Stimulated activated CD8-positive, alpha-beta memory T cell treated with anti-CD3 and anti-CD28 coated beads, Interleukin-15, amount 100 ng/mL, for 24 hours (primary cell): ENCODE data around the gene NLRP13.

Source experiments
- DNase-seq: peaks from one replicate; pipeline ENCODE4 v3.0.0-alpha.2; 2020; ENCODE audit warnings: low read depth

Gene NLRP13

DNA sequence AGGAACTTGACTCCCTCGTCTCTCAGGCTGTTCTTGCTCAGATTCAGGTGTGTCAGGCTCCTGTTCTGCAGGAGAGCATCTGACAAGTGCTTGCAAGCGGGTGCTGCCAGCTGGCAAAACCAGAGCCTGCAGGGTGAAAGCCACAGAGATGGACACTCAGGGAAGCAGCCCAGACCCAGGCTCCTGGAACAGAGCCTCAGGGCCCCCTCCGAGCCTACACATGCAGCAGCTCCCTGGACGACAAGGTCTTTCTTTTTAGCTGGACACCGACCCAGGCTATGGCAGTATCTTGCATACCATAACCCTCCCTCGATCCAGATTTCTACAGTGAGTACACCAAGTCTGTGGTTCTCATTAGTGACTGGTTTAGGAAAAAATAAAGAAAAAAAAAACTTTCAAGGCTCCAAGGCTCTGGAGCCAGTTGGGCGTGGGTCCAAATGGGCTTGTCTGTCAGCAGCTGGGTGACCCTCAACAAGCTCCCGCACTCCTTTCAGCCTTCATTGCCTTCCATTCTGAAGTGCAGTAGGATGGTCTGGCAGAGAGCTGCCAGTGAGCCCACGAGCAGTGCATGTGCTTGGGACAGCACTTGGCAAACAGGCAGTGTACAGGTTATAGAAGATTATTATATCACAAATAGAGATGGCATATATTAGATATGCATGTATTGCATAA, 29.9 kb downstream of the NLRP13 start:
- DNase-seq = no peak

DNA sequence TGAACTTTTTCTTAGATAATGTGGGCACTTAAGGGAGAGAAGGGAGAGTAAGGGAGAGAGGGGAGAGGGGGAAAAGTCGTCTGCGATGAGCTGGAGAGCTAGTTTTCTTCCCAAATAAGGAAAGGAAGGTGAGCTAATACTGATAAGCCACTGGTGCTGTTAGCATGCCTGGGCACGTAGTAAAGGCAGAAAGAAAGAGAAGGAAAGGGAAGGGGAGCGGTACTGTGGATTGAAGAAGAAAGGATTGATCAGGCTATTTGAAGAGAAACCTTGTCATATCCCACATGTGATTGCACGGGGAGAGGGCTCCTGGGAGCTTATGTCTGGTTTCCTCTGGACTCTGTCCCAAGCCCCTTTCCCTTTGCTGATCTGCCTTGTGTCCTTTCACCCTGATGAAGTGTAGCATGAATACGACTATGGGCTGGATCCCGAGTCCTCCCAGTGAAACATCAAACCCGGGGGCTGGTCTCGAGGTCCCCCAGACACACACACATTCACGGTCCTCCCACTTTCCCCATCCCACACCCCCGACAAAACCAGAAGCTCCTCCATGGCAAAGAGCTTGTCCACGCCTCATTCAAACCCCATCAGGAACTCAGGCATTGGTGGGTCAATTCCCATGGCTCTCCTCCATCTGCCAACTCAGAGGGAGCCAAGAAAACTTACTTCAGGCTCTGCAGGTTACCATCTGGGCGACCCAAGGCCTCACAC, 30.6 kb downstream of the NLRP13 start:
- DNase-seq = no peak

DNA sequence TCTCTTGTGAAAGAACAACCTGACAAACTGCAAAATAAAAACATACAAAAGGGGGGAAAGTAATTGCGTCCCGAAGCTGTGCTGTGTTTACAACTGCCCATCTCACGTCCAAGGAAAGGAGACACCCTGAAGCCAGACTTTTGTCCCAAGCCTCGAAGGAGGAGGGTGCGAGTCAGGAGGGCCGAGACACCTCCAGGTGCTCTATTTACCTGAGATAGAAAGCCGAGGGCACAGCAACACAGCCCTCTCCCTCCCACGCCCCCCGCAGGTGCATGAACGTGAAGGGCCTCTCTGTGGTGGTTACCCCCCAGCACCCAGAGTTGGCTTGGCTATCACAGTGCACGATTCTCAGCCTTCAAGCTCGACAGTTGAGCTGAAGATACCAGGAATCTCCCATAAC, 33.2 kb downstream of the NLRP13 start:
- no peak for DNase-seq

DNA sequence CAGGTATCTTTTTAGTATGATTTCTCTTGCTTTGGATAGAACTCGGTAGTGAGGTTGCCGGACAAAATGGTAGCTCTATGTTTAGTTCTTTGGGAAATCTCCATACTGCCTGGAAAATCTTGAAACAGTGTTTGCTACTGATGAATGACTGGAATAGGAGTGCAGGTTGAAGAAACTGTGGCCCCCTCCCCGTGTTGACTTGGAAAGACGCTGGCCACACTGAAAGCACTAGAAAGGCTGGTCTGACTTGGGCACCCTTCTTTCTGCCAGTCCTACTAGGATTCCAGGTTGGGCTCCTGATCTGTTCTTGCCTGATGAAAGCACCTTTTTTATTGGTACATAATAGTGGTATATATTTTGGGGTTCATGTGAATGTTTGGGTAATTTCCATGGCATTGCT, 49.5 kb downstream of the NLRP13 start:
- DNase-seq = no peak

DNA sequence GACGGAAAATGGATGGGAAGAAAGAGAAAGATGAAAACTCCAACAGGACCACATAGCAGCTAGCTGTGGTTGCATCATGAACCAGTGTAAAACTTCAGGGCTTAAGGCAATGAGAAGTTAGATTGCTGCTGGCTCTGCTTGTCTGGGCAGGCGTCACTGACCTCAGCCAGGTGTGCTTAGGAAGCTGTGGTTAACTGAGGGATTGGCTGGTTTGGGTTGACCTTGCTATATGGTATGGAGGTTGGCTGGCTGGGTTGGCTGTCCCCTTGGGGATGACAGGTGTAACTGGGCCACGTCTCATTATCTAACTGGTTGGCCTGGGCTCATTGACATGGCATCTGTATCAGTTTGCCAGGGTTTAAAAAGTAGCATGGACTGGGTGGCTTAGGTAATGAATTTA, 54.9 kb downstream of the NLRP13 start:
- DNase-seq = no peak

DNA sequence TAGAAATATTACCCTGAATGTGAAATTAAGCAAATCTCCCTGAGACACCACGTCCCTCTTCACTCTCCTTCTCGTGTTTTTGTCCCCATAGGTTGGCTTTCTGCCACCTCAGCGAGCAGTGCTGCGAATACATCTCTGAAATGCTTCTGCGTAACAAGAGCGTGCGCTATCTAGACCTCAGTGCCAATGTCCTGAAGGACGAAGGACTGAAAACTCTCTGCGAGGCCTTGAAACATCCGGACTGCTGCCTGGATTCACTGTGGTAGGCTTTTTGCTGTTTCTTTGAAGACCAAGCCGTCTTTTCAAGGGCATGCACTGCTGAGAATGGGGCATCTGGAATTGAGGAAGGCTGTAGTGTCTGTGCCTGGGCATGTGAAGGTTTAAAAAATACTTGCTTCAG, 61.4 kb downstream of the NLRP13 start:
- no peak for DNase-seq

DNA sequence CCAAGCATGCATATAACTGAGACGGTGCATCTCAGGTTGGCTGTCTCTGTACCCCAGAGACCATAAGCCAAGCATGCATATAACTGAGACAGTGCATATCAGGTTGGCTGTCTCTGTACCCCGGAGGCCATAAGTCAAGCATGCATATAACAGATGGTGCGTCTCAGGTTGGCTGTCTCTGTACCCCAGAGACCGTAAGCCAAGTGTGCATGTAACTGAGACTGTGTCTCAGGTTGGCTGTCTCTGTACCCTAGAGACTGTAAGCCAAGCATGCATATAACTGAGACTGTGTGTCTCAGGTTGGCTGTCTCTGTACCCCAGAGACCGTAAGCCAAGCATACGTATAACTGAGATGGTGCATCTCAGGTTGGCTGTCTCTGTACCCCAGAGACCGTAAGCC, 65.0 kb downstream of the NLRP13 start:
- no peak for DNase-seq

DNA sequence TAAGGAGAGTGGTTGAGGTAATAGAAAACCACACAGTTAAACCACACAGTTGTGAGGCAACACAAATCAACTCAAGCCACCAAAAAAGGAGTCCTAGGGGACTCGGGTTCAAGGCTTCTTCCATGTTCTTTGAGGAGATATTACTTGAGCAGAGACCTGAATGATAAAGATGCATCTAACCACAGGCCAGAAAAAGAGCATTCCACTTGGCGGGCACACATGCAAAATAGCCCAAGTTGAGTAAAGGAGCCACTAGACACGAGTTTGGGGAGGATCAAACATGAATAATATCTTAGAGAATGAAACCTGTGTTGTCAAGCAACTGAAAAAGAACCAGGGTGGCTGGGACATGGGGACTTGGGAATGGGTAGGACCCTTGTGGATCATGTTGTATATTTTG, 65.6 kb downstream of the NLRP13 start:
- no peak for DNase-seq

DNA sequence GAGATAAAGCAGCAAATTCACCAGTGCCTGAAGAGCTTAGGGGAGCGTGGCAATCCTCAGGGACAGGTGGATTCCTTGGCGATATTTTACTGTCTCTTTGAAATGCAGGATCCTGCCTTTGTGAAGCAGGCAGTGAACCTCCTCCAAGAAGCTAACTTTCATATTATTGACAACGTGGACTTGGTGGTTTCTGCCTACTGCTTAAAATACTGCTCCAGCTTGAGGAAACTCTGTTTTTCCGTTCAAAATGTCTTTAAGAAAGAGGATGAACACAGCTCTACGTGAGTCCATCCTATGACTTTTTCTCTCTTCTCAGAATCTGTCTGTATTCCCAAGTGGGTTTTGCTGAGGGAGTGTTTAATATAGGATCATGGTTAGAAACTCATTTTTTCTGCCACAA, 73.2 kb downstream of the NLRP13 start:
- DNase-seq = no peak

DNA sequence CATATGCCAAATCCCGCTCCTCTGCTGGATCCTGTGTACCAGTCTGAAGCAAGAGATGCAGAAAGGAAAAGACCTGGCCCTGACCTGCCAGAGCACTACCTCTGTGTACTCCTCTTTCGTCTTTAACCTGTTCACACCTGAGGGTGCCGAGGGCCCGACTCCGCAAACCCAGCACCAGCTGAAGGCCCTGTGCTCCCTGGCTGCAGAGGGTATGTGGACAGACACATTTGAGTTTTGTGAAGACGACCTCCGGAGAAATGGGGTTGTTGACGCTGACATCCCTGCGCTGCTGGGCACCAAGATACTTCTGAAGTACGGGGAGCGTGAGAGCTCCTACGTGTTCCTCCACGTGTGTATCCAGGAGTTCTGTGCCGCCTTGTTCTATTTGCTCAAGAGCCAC, 73.7 kb downstream of the NLRP13 start:
- DNase-seq = no peak

DNA sequence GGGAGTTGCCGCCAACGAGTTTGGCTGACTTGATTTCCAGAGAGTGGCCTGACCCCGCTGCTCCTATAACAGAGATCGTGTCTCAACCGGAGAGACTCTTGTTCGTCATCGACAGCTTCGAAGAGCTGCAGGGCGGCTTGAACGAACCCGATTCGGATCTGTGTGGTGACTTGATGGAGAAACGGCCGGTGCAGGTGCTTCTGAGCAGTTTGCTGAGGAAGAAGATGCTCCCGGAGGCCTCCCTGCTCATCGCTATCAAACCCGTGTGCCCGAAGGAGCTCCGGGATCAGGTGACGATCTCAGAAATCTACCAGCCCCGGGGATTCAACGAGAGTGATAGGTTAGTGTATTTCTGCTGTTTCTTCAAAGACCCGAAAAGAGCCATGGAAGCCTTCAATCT, 74.2 kb downstream of the NLRP13 start:
- DNase-seq = no peak

DNA sequence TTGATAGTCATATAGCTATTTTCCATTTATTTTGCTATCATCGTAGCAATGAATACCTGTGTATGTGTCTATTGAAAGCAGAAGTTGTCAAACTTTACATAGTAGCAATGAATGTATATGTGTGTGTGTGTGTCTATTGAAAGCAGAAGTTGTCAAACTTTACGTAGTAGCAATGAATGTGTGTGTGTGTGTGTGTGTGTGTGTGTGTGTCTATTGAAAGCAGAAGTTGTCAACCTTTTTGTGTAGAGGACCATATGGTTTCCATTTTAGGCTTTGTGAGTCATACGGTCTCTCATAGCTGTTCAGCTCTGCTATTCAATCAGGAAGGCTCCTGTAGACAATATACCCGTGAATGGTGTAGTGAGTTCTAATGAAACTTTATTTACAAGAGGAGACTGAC, 75.0 kb downstream of the NLRP13 start:
- no peak for DNase-seq

DNA sequence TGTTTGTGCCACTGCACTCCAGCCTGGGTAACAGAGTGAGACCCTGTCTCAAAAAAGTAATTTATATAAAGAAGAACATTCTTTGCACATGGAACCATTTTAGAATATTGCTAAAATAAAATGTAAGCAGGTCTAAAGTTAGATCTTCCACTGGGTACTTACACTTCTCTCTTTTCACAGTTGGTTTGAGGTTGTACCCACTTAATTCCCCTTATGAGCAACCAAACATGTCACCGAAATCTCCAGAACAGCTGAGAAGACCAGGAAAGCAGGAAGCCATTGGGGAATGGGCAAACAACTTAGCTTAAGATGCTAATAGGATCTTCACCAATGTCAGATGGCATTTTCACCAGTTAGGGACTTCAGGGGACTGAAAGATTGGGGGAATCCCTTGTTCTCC, 77.0 kb downstream of the NLRP13 start:
- DNase-seq = no peak
